NCI-H2227 treated with DMSO at 0.1 percent for 48 hours (cell line): Measurements from ENCODE around the gene ZNF423.

Experiments used
- DNase-seq: peaks from one replicate; lab custom pipeline; 2025; lab: John Stamatoyannopoulos, UW

ZNF423 gene

GRCh38 chr16:49470513-49470991 lies 385.4 kb downstream of the ZNF423 start:
- DNase-seq = no peak

DNA sequence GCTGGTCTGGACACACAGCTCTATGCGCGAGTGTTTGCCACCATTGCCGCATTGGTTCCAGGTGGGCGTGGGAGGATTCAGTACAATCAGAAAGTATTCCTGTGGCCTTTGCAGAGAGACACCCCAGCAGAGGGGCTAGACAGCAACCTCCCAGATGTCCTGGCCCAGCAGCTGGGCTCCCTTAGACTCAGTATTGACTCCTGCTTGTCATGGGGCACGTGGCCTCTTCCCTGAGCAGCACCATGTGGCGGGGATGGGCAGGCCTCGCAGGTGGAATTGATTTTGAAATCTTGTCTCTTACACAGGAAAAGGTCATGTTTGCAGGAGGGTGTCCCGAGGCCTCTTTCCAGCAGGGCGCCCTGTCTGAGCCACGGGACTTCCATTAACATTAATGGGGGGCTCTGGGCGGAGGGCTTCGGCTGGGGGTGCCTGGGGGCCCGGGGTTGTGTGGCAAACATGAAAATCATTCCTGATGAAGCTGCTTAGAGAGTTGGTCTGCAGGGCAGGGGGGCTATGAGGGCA lies 385.9 kb downstream of the ZNF423 start:
- no peak for DNase-seq

GRCh38 chr16:49469311-49469670 lies 386.6 kb downstream of the ZNF423 start:
- DNase-seq = no peak

GRCh38 chr16:49468611-49469310 lies 387.2 kb downstream of the ZNF423 start:
- no peak for DNase-seq

DNA sequence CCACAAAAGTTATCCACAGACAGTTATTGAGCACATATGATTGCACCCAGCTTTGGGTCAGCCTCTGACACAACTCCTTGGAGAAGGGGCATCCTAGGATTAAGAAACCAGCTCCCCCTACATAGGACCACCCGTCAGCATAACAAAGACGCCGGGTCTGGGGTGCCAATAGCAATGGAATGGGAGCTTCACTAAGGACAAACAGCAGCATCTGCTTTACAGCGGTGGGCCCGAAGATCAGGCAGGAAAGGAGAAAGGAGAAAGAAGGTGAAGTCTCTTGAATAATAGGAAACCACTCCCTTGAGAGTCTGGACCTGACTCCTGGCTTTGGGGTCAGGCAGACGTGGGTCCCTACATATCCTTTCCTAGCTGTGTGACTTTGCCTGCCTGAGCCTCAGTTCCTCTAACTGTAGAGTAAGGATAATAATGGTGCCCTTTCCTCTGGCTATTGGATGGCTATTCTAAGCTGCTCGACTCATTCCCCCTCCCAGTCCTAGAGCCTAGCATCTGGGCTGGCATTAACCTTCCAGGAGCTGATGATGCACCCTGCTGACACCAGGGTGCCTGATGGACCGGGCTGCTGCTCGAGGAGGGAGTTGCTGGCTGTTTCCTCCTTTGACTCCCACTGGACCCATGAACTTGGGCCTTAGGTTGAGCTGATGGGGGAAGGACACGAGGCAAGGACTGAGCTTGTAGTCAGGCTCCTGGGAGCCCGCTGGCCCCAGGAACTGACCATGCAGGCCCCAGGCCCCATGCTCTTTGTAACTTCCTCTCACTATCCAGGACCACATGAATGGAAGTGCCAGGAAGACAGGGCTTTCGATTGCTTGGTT lies 388.2 kb downstream of the ZNF423 start:
- DNase-seq = no peak

- DNase-seq = no peak
Measured at GRCh38 chr16:49466881-49467280, 389.0 kb downstream of the ZNF423 start.

DNA sequence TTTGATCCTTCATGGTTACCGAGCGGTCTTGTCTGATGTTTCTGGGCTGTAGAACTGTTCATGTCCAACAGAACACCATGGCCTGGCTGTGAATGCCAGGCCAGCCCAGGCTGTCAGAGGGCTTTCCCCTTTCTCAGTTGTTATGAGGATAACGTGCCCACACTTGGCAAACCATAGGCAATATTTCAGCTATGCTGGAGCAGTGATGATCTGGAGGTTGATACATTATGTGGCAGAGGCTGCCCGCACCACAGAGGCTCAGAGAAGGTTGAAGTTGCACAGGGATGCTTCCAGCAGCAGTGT lies 389.4 kb downstream of the ZNF423 start:
- DNase-seq = no peak

DNA sequence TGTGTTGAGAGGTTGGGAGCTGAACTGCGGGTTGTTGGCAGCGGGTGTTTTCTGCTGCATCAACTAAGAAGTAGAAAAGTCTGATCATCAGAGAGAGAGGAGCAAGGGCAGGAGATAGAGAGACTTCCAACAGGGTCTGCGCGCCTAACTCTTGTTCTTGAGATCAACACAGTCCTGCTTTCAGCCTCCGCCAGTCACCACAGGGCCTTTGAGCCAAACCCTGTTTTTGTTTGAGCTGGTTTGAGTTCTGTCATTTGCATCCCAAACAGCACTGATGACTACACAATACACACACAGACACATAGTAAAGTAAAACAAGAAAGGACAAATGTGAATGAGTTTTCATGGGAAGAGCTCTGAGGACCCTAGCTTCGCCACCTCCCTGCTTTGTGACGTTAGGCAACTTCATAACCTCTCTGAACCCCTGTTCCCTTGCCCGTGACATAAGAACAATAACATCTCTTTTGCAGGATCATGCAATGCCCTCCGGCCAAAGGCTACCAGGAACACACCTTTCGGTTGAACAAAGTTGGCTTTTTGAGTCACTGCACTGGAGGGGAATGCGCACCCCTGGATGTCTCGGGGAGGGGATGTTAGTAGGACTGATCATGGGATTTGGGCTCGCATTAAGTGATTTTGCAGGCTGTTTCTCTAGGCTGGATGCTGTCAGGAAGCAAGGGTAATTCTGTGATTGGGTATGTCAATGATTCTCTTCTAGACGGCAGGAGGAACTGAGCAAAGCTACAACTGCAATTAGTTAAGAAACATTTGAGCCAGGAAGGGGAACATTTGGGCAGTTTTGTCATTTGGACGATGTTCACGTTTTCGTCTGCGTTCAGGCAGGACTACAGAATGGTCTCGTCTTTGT lies 390.0 kb downstream of the ZNF423 start:
- no peak for DNase-seq

DNA sequence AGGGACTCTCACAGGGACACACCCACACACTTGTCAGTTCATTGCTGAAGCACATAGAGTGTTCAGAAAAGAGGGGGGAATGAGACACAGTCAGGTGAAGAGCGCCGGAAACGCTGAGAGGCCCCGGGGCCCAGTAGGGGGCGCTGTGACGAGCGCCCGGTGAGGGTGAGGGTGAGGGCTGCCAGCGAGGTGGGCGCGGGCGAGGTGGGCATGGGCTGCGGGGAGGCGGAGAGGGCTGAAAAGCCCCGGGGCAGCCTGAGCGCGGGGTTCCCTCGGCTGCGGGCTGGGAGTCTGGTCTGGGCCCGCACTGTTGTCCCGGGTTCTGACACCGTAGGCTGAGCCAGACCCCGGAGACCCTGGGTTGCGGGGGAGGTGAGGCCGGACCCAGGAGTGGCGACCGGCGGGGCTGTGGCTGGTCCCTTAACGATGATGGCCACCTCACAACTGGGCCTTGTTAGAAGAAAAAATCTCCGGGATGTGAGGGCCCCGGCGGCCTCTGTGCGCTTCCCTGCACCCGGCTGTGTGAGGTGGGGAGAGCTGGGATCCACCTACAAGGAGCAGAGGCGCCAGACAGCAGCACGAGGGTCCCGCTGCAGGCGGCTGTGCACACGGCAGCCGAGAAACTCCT lies 390.9 kb downstream of the ZNF423 start:
- no peak for DNase-seq

DNA sequence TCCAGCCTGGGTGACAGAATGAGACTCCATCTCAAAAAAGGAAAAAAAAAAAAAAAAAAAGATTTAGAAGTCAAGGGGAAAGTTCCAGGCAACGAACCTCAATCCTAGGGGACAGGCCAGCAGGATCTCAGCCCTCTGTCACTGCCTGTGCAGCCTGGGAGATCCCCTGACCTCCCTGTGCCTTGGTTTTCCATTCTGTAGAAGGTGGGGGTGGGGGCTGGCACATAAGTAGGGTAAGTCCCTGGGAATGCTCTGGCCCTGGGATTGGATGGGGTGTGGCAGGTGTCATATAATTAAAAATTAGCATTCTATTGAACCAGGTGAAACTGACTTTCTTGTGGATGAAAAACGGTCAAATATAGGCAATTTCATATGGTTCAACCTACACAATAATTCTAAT lies 391.8 kb downstream of the ZNF423 start:
- no peak for DNase-seq

- DNase-seq = no peak
Measured at GRCh38 chr16:49463529-49463928, 392.4 kb downstream of the ZNF423 start.

GRCh38 chr16:49462989-49463371 lies 392.9 kb downstream of the ZNF423 start:
- DNase-seq = no peak

- no peak for DNase-seq
Measured at GRCh38 chr16:49462362-49462988, 393.4 kb downstream of the ZNF423 start.

DNA sequence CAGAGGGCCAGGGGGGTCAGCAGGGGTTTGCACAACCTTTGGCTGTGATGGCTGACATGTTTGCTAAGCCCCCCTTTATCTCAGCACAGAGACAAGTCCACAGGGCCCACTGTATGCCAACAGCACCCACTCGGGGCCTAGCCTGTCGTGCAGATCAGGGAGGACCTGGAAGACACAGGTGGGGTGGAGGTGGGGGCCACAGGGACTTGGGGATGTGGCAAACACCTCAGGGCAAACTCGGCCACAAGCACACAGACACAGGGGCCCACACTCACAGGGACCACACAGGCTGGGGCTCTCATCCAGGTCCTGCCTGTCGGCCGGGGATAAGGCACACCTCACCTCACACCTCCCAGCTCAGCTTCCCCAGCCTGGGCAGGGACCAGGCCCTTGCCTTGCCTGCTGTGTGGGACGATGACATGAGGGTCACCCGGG lies 394.4 kb downstream of the ZNF423 start:
- no peak for DNase-seq

- DNase-seq = no peak
Measured at GRCh38 chr16:49460786-49461470, 395.0 kb downstream of the ZNF423 start.

DNA sequence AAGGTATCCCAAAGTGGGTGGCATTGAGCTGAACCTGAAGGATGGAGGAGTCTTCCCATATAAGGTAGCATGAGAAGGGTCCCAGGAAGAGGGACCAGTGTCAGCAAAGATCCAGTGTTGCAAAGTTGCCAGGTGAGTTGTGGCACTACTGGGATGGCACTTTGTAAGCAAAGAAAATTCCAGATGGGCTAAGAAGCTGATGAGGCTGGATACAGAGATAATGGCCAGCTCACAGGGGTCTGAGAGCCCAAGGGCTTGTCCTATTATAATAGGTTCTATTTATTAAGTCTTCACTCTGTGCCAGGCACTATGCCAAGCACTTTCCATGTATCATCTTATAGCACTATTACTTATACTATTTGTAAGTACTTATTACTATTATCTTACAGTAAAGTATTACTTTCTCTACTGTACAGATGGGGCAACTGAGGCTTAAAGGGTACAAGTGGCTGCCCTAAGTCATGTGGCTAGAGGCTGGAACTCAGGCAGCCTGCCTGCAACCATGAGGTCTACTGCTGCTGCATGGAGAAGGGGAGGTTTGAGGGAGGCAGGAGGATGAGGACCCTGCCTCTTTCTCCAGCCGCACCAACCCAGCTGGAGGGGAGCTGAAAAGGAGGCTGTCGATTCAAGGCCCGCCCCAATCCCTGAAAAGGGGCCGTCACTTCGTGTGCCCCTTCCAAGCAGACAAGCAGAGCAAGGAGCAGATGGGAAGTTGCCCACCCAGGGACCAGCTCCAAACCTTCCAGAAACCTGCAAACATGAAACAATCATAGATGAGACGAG lies 395.8 kb downstream of the ZNF423 start:
- DNase-seq = no peak

DNA sequence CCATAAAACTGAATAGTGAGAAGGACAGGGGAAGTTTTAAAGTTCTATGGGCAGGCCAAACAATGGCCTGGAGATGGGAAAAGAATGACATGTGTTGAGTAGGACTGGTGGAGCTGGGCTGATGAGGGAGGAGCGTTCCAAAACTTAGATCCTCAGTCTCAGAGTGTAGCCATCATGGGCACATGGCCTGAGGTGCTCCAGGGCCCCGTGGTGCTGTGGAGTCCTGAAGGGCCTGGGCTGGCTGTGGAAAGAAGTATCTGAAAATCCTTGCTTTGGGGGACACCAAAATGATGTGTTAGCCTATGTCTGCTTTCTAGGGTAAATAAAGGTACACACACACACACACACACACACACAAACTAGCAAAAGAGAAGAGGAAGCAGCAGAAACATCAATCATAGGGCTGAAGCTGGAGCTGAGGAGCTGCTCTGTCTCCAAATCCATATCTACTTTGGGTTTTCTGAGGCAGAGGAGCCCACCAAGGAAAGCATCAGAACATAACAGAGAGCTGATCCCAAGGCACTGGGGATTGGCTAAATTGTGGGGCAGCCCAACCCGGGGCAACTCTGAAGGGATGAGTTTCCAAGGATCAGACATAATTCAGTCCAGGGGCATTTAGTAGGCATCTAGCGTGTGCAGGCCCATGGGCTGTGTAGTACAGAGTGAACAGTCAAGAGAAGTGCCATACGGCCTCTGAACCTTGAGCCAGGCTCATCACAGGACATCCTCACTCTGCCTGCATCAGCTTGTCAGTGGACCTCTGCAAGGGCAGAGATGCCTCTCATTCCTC lies 397.1 kb downstream of the ZNF423 start:
- no peak for DNase-seq

DNA sequence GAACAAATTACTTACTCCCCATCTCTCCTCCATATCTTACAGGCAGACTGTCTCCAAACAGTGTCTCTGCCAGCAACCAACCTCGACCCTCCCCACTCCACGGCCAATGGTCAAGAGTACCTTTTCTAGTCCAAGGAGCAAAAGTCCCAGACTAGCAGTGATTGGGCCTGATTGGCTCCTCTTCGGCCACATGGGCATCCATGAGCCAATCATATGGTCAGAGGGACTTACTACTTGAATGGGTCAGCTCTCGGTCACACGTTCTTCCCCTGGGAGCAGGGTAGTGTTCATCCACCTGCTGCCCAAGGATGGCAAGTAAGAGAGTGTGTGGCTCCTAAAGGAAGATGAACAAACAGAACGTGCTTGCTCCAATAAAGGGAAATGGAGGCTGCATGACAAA lies 397.7 kb downstream of the ZNF423 start:
- no peak for DNase-seq

- DNase-seq = no peak
Measured at GRCh38 chr16:49457196-49457595, 398.7 kb downstream of the ZNF423 start.
